Suppressor macrophage treated with lipopolysaccharide for 1 hour (primary cell): Measurements from ENCODE around the gene GPR52.

ENCODE experiments used
- DNase-seq, 3 donors: peaks; one replicate each; pipeline ENCODE4 v3.0.0-alpha.2; 2020 to 2022

Gene GPR52

GRCh38 chr1:174469052-174469451 is 21.3 kb downstream of the GPR52 start:
- DNase-seq = no peak

- no peak for DNase-seq
Observed at GRCh38 chr1:174469687-174470086, 21.9 kb downstream of the GPR52 start.

GRCh38 chr1:174479281-174479680 is 31.5 kb downstream of the GPR52 start:
- DNase-seq = no peak

GRCh38 chr1:174480324-174480723 is 32.6 kb downstream of the GPR52 start:
- DNase-seq = no peak

- no peak for DNase-seq
Observed at GRCh38 chr1:174491606-174492005, 43.8 kb downstream of the GPR52 start.

- DNase-seq = peak in 2 of 3 donors; percentile 2 to 6
Observed at GRCh38 chr1:174497478-174497877, 49.7 kb downstream of the GPR52 start.
